Aorta (tissue), 5 donors: ENCODE measurements around the gene PLA2G4C. TPM values are rescaled to one million over a fixed set of nuclear protein-coding genes. Genes with fewer than 3 reads are reported as not detected.
"Not testable (repeated sequence)": the region's sequence is repeated elsewhere in the genome, so short reads cannot be mapped to it uniquely, and the experiment has no call there.

Experiments
- ATAC-seq: fragments of 200-7000 bp; cut with Tn5 transposase; one replicate; pipeline ENCODE4 v1.9.1; 2022; ENCODE audit warnings: moderate library complexity; ENCODE audit not compliant: low FRiP score
- DNase-seq, 2 donors: peaks; one replicate each; pipeline ENCODE4 v3.0.0-alpha.2; 2020
- H3K27ac ChIP-seq, 2 donors: one replicate each; pipeline ENCODE4 v1.5.1; 2013; ENCODE audit warnings: low read length in 2 of 2, mild to moderate bottlenecking in 2 of 2, moderate library complexity in 2 of 2, control low read depth in 1 of 2, inconsistent platforms in 1 of 2, low read depth in 1 of 2
- H3K27me3 ChIP-seq, 2 donors: one replicate each; pipeline ENCODE4 v1.6.1; 2013; ENCODE audit warnings: control low read depth in 1 of 2, low read length in 1 of 2, mild to moderate bottlenecking in 1 of 2, moderate library complexity in 1 of 2; ENCODE audit not compliant: insufficient read depth in 2 of 2, control insufficient read depth in 1 of 2
- H3K36me3 ChIP-seq, 2 donors: one replicate each; pipeline ENCODE4 v1.6.1; 2013; ENCODE audit warnings: control low read depth in 1 of 2, low read length in 1 of 2, mild to moderate bottlenecking in 1 of 2; ENCODE audit not compliant: insufficient read depth in 2 of 2, control insufficient read depth in 1 of 2
- H3K4me1 ChIP-seq, 2 donors: one replicate each; pipeline ENCODE4 v1.6.1; 2013; ENCODE audit warnings: low read length in 2 of 2, control low read depth in 1 of 2, mild to moderate bottlenecking in 1 of 2, moderate library complexity in 1 of 2; ENCODE audit not compliant: insufficient read depth in 2 of 2, control insufficient read depth in 1 of 2
- H3K4me3 ChIP-seq, 2 donors: one replicate each; pipeline ENCODE4 v1.5.1; 2013; ENCODE audit warnings: low read length in 2 of 2, control low read depth in 1 of 2, mild to moderate bottlenecking in 1 of 2
- H3K9me3 ChIP-seq: one replicate; pipeline ENCODE4 v1.6.1; 2013; ENCODE audit warnings: mild to moderate bottlenecking, low read length; ENCODE audit not compliant: control insufficient read depth
- WGBS, 2 donors: extraction: QIAGEN DNeasy Blood & Tissue Kit; methylation state at CpG; one replicate each; pipeline ENCODE4 v1.1.7; 2013; 5-methylcytosine and 5-hydroxymethylcytosine counted together
- intact Hi-C, 2 donors: fragments of 100-400 bp; cut with DNase I; formaldehyde crosslinking; loops; one replicate each; pipeline versions ENCODE4 v1.14.2 to v1.15.0; 2022
- polyA plus RNA-seq, 2 donors: library from polyadenylated mRNA; stranded (reverse); fragments of 200-250 nt; gene quantifications; one replicate each; pipeline ENCODE4 v1.2.3, GENCODE V29; 2013
- total RNA-seq, 2 donors: library from RNA; stranded (reverse); fragmentation: NEBNext Ultra II Directional; extraction: Animal tissue kit (Norgen Biotek cat#: 25700); gene quantifications; one replicate each; pipeline ENCODE4 v1.2.1, GENCODE V29; 2021
- donor health status: healthy with polysubstance abuse.
- donor health status: Bipolar disorder and iron deficiency.
- donor health status: DM: no; HTN: no; CAD: no.
- donor health status: DM: no; HTN: no; CAD: no.
- donor health status: DM: yes; HTN: yes; CAD: no.

The PLA2G4C gene
- total and polyA plus RNA-seq, 4 donors: 6.8 to 60.1 (median 32.8) TPM

DNA sequence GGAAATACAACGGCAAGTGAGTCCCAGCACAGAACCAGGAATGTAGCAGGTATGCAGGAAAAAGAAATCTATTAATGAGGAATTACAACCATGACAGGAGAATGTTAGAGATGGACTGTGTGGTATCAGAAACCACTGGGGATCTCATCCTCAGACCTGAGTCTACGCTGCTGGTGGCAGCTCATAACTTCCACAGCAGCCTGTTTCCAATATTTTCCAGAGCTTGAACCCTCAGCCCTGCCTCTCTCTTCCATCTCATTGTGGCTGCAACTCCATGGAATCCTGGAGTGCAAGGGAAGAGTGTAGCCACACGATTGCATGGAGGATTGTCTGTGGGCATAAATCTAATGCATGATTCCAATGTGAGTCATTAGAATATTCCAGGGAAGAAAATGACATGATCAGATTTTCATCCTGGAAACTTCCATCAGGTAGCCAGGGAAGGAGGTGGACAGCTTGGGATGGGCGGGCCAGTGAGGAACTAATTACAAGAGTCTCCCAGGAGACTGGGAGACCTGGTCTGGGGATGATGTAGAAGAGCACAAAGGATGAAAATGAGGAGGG, 14.9 kb downstream of the PLA2G4C start:
- intact Hi-C loops: no loop called here
- 69 to 73% methylated on average over 4 of the region's 4 CpGs for WGBS, 2 donors
- Histone ChIP-seq H3K36me3 (peaks cover 7 to 25% of the 10 kb centered on the region in 2 donors), H3K27me3 (peaks cover 0 to 1% of the 10 kb centered on the region in 2 donors), H3K27ac (no peak overlapping the region), H3K4me3 (no peak overlapping the region), H3K9me3 (peaks cover 6% of the 10 kb centered on the region), H3K4me1 (no peaks in the 10 kb centered on the region)
- ATAC-seq (no peak), DNase-seq (no peak)

DNA sequence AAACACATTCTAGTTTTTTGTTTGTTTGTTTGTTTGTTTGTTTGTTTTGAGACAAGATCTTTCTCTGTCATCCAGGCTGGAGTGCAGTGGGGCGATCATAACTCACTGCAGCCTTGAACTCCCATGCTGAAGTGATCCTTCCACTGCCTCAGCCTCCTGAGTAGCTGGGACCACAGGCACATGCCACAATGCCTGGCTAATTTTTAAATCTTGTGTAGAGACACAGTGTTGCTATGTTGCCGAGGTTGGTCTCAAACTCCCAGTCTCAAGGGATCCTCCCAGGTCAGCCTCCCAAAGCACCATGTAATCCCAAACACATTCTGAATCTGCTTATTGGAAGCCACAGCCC, 15.8 kb downstream of the PLA2G4C start:
- intact Hi-C loops: no loop called here
- DNase-seq: peak in 1 of 2 donors; percentile 8
- WGBS, 2 donors: 79 to 88% methylated on average over 2 of the region's 2 CpGs
- peaks cover 6% of the 10 kb centered on the region for H3K9me3 ChIP-seq
- no peak overlapping the region for H3K27ac ChIP-seq
- H3K4me1 ChIP-seq: no peaks in the 10 kb centered on the region
- no peak for ATAC-seq
- H3K36me3 ChIP-seq: peaks cover 7 to 25% of the 10 kb centered on the region in 2 donors
- no peak overlapping the region for H3K4me3 ChIP-seq
- peaks cover 0 to 1% of the 10 kb centered on the region in 2 donors for H3K27me3 ChIP-seq

- no peak for DNase-seq
- WGBS, 2 donors: 31 to 44% methylated on average over 1 of the region's 1 CpG
- no peak for ATAC-seq
- Histone ChIP-seq H3K27ac (no peak overlapping the region), H3K27me3 (peaks cover 0 to 1% of the 10 kb centered on the region in 2 donors), H3K9me3 (peaks cover 6% of the 10 kb centered on the region), H3K4me1 (no peaks in the 10 kb centered on the region), H3K4me3 (no peak overlapping the region), H3K36me3 (peaks cover 7 to 23% of the 10 kb centered on the region in 2 donors)
- intact Hi-C loops: no loop called here
Observed at GRCh38 chr19:48094129-48094854, 16.3 kb downstream of the PLA2G4C start.

DNA sequence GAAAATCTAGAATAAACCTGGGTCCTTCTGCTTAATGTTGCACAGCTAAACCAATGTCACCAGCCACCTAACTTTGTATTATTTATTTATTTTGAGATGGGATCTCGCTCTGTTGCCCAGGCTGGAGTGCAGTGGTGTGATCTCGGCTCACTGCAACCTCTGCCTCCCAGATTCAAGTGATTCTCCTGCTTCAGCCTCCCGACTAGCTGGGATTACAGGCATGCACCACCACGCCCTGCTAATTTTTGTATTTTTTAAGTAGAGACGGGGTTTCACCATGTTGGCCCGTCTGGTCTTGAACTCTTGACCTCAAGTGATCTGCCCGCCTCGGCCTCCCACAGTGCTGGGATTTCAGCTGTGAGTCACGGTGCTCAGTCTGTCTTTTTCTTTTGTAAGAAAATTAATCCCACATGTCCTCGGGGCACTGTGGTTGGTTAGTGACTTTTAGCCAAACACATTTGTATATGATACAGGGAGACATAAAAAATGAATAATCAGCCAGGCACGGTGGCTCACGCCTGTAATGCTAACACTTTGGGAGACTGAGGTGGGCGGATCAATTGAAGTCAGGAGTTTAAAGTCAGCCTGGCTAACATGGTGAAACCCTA, 19.4 kb downstream of the PLA2G4C start:
- peaks cover 4 to 22% of the 10 kb centered on the region in 2 donors for H3K36me3 ChIP-seq

GRCh38 chr19:48090281-48090802, 20.3 kb downstream of the PLA2G4C start:
- no peak overlapping the region for H3K27ac ChIP-seq

More for the DNA sequence above, 19.4 kb downstream of the PLA2G4C start:
- intact Hi-C loops, H3K27ac ChIP-seq, H3K27me3 ChIP-seq, ATAC-seq, H3K9me3 ChIP-seq, H3K4me3 ChIP-seq, H3K4me1 ChIP-seq: not testable (repeated sequence)
- DNase-seq: peak in 1 of 2 donors; percentile 46
- 62 to 73% methylated on average over 13 of the region's 13 CpGs for WGBS, 2 donors

DNA sequence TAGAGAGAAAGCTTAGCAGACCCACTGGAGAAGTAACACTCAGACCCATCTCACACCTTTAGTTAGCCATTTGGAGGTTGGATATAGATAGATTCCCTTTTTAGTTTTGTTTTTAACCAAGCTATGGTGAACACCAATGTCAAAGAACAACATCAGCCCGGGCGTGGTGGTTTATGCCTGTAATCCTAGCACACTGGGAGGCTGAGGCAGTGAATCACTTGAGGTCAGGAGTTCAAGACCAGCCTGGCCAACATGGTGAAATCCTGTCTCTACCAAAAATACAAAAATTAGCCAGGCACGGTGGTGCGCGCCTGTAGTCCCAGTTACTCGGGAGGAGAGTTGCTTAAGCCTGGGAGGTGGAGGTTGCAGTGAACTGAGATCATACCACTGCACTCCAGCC, 21.6 kb downstream of the PLA2G4C start:
- H3K27ac ChIP-seq, H3K4me3 ChIP-seq, H3K9me3 ChIP-seq, ATAC-seq, H3K4me1 ChIP-seq, intact Hi-C loops, H3K27me3 ChIP-seq, DNase-seq: not testable (repeated sequence)
- 95 to 97% methylated on average over 6 of the region's 6 CpGs for WGBS, 2 donors
- H3K36me3 ChIP-seq: peaks cover 0 to 11% of the 10 kb centered on the region in 2 donors

More at GRCh38 chr19:48090281-48090802, 20.3 kb downstream of the PLA2G4C start:
- ATAC-seq (no peak), DNase-seq (peak in 1 of 2 donors; percentile 21)
- H3K4me3 ChIP-seq: no peak overlapping the region
- no peaks in the 10 kb centered on the region for H3K4me1 ChIP-seq
- 59 to 64% methylated on average over 5 of the region's 5 CpGs for WGBS, 2 donors
- H3K9me3 ChIP-seq: peaks cover 6% of the 10 kb centered on the region
- H3K27me3 ChIP-seq: peaks cover 0 to 1% of the 10 kb centered on the region in 2 donors
- intact Hi-C loops: no loop called here
- H3K36me3 ChIP-seq: peaks cover 3 to 18% of the 10 kb centered on the region in 2 donors

GRCh38 chr19:48085904-48086864, 24.4 kb downstream of the PLA2G4C start:
- no peaks in the 10 kb centered on the region for H3K4me1 ChIP-seq
- DNase-seq (peak in 1 of 2 donors; percentile 14), ATAC-seq (no peak)
- no peaks in the 10 kb centered on the region for H3K27me3 ChIP-seq
- intact Hi-C loops: no loop called here
- no peak overlapping the region for H3K4me3 ChIP-seq
- no peak overlapping the region for H3K27ac ChIP-seq
- peaks cover 0 to 2% of the 10 kb centered on the region in 2 donors for H3K36me3 ChIP-seq
- 91 to 97% methylated on average over 7 of the region's 7 CpGs for WGBS, 2 donors
- H3K9me3 ChIP-seq: no peaks in the 10 kb centered on the region

DNA sequence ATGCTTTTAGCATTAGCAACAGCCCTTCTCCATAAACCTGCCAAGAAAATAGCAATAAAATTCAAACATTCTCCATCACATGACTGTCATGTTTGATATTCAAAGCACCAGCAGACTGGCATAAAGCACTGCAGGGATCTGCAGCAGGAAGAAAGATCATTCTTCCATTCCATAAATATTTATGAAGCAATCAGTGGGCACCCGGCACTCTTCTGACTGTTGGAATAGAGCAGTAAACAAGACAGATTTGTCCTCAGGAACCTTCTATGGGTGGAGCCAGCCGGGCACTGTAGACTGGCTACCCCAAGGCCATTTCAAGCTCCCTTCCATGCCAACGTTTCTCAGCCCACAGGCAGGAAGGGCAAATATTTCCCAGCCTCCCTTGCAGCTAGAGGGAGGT, 25.5 kb downstream of the PLA2G4C start:
- DNase-seq: peak in 1 of 2 donors; percentile 15
- WGBS, 2 donors: 59 to 61% methylated on average over 3 of the region's 3 CpGs
- Histone ChIP-seq H3K9me3 (no peaks in the 10 kb centered on the region), H3K27ac (no peak overlapping the region), H3K36me3 (peaks cover 0 to 2% of the 10 kb centered on the region in 2 donors), H3K27me3 (no peaks in the 10 kb centered on the region), H3K4me3 (no peak overlapping the region), H3K4me1 (no peaks in the 10 kb centered on the region)
- intact Hi-C loops: no loop called here
- ATAC-seq: no peak
